K562 (cell line): ENCODE measurements around the gene PGGHG. TPM values are rescaled to one million over a fixed set of nuclear protein-coding genes. Genes with fewer than 3 reads are reported as not detected.
"Not testable (repeated sequence)": the region's sequence is repeated elsewhere in the genome, so short reads cannot be mapped to it uniquely, and the experiment has no call there.

Source experiments
- ARID1B ChIP-seq: fragments of 450-650 bp; IDR thresholded peaks from 2 replicates; pipeline ENCODE4 v1.6.1; 2016; ENCODE audit warnings: antibody characterized with exemption, mild to moderate bottlenecking, inconsistent platforms
- ATF7 ChIP-seq: fragments of 450-650 bp; IDR thresholded peaks from 2 replicates; pipeline ENCODE4 v1.7.1; 2014; ENCODE audit warnings: mild to moderate bottlenecking, moderate library complexity
- BRD4 ChIP-seq: fragments of 200-600 bp; sonication (generic); IDR thresholded peaks from 2 replicates; pipeline ENCODE4 v1.6.1; 2017; ENCODE audit warnings: inconsistent platforms
- DMBX1 ChIP-seq: fragments of 250-450 bp; sonication (Bioruptor Pico); IDR thresholded peaks from 2 replicates; pipeline ENCODE4 v1.8.0; 2022; ENCODE audit warnings: inconsistent platforms, mild to moderate bottlenecking, moderate library complexity, borderline replicate concordance
- MAFF ChIP-seq: IDR thresholded peaks from 2 replicates; pipeline ENCODE4 v1.6.1; 2012; ENCODE audit warnings: low read length, improper control_type of control experiment
- MTA3 ChIP-seq: fragments of 450-650 bp; formaldehyde crosslinking; IDR thresholded peaks from 2 replicates; pipeline ENCODE4 v1.6.1; 2017; ENCODE audit warnings: mild to moderate bottlenecking, borderline replicate concordance
- NCOR1 ChIP-seq: fragments of 450-650 bp; IDR thresholded peaks from 2 replicates; pipeline ENCODE4 v1.6.1; 2016; ENCODE audit warnings: mild to moderate bottlenecking, moderate library complexity
- NR2C2 ChIP-seq, 2 experiments: fragments of 200-800 bp in 1 of 2; sonication (Bioruptor generic) in 1 of 2; sonication (generic) in 1 of 2; formaldehyde crosslinking in 1 of 2; IDR thresholded peaks; 2 replicates each; pipeline versions ENCODE4 v1.6.1 to v1.8.0; 2016 to 2022; ENCODE audit warnings: mild to moderate bottlenecking in 1 of 2, missing compliant biosample characterization in 1 of 2, missing genetic modification characterization in 1 of 2, missing genetic modification reagents in 1 of 2
- REST ChIP-seq, 2 experiments: fragments of 450-650 bp; formaldehyde crosslinking in 1 of 2; IDR thresholded peaks; 2 replicates each; pipeline versions ENCODE4 v1.4.0 to v1.6.1; 2014 to 2020; ENCODE audit warnings: mild to moderate bottlenecking in 2 of 2, borderline replicate concordance in 1 of 2, low read depth in 1 of 2
- SMARCA4 ChIP-seq: fragments of 450-650 bp; IDR thresholded peaks from 2 replicates; pipeline ENCODE4 v1.6.1; 2016
- ZBTB2 ChIP-seq: fragments of 450-650 bp; IDR thresholded peaks from 2 replicates; pipeline ENCODE4 v1.6.1; 2016; ENCODE audit warnings: antibody characterized with exemption
- polyA plus RNA-seq, 8 experiments: library from polyadenylated mRNA; depleted of rRNA in 4 of 8; stranded (reverse) in 5 of 8; unstranded in 3 of 8; fragments of >200 nt; fragmentation: Nextera tagmentation in 2 of 8; fragmentation: Illumina TruSeq in 1 of 8; extraction: Ambion mirVana in 2 of 8; extraction: Trizol in 1 of 8; gene quantifications; 2 replicates each; pipeline versions ENCODE4 v1.2.1 to v1.2.3, GENCODE V29; 2011 to 2014; ENCODE audit warnings: inconsistent platforms in 1 of 8, missing spikeins in 1 of 8
- total RNA-seq, 7 experiments: library from RNA; depleted of rRNA in 6 of 7; stranded (reverse); fragments of >200 nt in 6 of 7; fragmentation: Illumina TruSeq in 2 of 7; extraction: Trizol in 2 of 7; gene quantifications; 2 replicates each; pipeline versions ENCODE4 v1.2.1 to v1.2.3, GENCODE V29; 2011 to 2021; ENCODE audit warnings: low replicate concordance in 1 of 7
- TF ChIP-seq, protein P1 (sequence below): sonication (generic); IDR thresholded peaks from 2 replicates; pipeline ENCODE4 v1.6.1; 2016
- TF ChIP-seq, protein P2 (sequence below): fragments of 450-650 bp; IDR thresholded peaks from 2 replicates; pipeline ENCODE4 v1.6.1; 2016

The PGGHG gene
- total and polyA plus RNA-seq, 9 of the 15 experiments (the other 6 are each of a cell fraction or from before 2014, with no cell fraction given): 0.38 to 85.1 (median 18.1) TPM

DNA sequence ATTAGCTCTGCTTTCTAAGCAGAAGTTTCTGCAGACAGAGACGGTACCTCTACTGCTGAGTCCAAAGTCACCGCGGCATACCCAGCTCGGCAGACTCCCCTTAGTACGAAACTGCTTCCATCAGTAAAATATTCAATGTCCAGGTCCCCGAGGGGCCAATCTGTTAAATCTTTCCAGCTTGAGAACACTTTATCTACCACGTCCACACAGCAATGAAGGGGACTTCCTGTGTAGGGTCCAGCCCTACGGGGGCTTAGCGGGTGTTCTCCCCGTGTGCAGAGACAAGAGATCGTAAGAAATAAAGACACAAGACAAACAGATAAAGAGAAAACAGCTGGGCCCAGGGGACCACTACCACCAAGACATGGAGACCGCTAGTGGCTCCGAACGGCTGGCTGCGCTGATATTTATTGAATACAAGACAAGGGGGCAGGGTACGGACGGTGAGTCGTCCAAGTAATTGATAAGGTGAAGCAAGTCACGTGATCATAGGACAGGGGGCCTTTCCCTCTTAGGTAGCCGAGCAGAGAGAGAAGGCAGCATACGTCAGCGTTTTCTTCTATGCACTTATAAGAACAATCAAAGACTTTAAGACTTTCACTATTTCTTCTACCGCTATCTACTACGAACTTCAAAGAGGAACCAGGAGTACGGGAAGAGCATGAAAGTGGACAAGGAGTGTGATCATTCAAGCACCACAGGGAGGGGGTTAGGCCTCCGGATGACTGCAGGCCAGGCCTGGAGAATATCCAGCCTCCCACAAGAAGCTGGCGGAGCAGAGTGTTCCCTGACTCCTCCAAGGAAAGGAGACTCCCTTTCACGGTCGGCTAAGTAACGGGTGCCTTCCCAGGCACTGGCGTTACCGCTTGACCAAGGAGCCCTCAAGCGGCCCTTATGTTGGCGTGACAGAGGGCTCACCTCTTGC is 35.9 kb downstream of the PGGHG start (continued):
- TF ChIP-seq REST (IDR thresholded peaks at IDR 0.05; ENCODE audit: borderline replicate concordance): peak; percentile 56
- not testable (repeated sequence) for TF ChIP-seq REST (CRISPR knock-in tag; IDR thresholded peaks at IDR 0.05; ENCODE audit: low read depth); NR2C2 (CRISPR knock-in tag; IDR thresholded peaks at IDR 0.05)
- TF ChIP-seq, protein P1, sequence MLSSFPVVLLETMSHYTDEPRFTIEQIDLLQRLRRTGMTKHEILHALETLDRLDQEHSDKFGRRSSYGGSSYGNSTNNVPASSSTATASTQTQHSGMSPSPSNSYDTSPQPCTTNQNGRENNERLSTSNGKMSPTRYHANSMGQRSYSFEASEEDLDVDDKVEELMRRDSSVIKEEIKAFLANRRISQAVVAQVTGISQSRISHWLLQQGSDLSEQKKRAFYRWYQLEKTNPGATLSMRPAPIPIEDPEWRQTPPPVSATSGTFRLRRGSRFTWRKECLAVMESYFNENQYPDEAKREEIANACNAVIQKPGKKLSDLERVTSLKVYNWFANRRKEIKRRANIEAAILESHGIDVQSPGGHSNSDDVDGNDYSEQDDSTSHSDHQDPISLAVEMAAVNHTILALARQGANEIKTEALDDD: peak; percentile 27; the same call in 1 of the 2 replicates
- peak; percentile 58 for TF ChIP-seq MAFF
- 0 out of 2 replicates have a peak, but pooled peaks have one; percentile 35 for TF ChIP-seq MTA3
- TF ChIP-seq ARID1B: peak; percentile 65
- TF ChIP-seq NCOR1: peak; percentile 25; the same call in 1 of the 2 replicates
- TF ChIP-seq ZBTB2: peak; percentile 82; the same call in 1 of the 2 replicates
- TF ChIP-seq DMBX1 (CRISPR knock-in tag): peak; percentile 44; the same call in 1 of the 2 replicates
- TF ChIP-seq ATF7: 0 out of 2 replicates have a peak, but pooled peaks have one; percentile 42
- TF ChIP-seq NR2C2 (tag; IDR thresholded peaks at IDR 0.05): 0 out of 2 replicates have a peak, but pooled peaks have one; percentile 35
- TF ChIP-seq BRD4: peak; percentile 74; the same call in 1 of the 2 replicates
- peak; percentile 68; the same call in 1 of the 2 replicates for TF ChIP-seq SMARCA4
- TF ChIP-seq, protein P2, sequence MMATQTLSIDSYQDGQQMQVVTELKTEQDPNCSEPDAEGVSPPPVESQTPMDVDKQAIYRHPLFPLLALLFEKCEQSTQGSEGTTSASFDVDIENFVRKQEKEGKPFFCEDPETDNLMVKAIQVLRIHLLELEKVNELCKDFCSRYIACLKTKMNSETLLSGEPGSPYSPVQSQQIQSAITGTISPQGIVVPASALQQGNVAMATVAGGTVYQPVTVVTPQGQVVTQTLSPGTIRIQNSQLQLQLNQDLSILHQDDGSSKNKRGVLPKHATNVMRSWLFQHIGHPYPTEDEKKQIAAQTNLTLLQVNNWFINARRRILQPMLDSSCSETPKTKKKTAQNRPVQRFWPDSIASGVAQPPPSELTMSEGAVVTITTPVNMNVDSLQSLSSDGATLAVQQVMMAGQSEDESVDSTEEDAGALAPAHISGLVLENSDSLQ: 0 out of 2 replicates have a peak, but pooled peaks have one; percentile 15
